Stimulated activated CD4-positive, alpha-beta T cell treated with anti-CD3 and anti-CD28 coated beads, Interleukin-4, amount 100 ng/mL, for 48 hours (primary cell): ENCODE results near the gene BPIFB2.

ENCODE experiments used
- DNase-seq, 2 donors: peaks; one replicate each; pipeline ENCODE4 v3.0.0-alpha.2; 2020; ENCODE audit warnings: low read depth in 2 of 2

The BPIFB2 gene

DNA sequence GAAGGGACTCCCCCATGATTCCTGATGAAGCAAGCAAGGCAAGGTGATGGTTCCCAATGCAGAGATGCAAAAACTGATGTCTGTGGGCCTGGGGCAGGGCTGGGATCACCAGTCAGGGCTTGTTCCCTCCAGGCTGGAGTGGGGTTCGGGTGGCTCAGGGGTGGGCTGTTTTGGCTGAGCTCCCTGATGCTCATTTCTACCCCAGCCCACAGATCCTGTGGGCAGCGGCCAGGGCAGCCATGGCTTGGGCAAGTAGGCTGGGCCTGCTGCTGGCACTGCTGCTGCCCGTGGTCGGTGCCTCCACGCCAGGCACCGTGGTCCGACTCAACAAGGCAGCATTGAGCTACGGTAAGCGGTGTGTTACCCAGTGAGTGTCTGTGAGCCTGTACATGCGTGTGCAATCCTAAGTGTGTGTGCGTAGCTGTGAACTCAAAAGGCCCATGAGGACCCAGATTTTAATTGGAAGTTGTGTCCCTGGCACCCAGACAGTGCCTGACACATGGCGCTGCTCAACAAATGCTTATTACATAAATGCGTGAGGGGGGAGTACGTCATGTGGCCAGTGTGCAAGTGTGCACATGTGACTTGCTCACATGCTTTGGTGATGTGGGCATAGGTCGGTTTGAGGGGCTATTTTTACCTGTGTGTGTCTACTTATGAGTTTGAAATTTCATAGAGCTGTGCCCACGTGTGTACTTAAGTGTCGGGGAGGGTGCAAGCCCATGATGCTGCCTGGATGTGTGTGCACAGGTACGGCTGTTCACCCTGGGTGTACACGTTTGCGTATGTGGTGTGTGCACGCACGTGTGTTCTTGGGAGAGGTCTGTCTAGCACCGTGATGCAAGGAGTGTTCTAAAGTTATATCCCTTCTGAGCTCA, 1.1 kb downstream of the BPIFB2 start:
- DNase-seq = no peak

DNA sequence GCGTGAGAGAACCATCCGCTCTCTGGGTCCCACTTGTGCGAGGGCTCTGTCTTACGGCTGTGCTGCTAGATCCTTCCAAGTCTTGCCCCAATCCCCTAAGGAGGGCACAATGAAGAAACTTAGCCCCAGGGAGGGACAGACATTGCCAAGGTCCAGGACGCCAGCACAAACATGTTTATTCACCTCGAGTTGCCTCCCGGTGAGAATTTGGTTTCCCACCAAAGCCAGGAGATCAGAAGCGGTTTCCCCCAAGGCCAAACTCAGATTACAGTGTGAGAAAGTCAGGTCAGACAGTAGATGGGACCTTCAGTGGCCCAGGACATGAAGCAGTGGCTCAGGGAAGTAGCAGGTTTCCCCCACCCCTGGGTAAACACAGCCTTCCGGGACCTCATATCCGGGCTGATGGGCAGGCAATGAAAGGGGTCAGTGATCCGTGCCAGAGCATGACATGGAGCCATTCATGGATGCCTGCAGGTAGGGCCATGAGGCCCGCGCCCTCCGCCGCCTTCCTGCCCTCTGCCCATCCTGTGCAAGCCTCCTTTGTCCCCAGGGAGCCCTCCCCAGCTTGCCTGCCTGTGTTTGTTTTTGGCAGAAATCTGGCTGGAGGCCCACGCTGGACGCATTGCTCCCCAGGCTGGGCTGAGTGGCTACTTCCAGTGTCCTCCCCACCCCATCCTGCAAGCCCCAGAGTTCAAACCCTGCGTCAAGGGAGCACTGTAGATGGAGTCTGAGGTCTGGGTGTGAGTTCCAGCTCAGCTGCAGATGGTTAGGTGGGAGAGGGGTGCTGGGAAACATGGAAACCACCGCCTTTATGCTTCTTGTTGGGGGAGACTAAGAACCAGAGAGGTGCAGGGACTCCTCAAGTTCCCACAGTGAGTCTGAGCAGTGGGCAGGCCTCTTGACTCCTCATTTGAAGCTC, 2.0 kb downstream of the BPIFB2 start:
- no peak for DNase-seq

DNA sequence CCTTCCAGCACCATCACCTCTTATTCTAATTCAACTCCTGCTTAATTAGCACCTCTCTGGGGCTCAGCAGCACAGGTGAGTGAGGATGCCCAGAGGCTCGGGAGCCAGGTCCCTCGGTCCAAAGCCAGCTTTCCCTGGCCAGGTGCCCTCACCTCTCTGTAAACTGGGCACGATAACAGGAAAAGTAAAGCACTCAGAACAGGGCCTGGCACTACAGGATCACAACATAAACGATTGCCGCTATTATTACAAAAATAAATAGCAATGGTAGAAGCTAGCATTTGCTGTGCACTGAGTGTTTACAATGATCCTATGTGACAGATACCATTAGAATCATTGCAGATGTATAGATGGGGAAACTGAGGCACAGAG, 2.6 kb downstream of the BPIFB2 start:
- DNase-seq = no peak

DNA sequence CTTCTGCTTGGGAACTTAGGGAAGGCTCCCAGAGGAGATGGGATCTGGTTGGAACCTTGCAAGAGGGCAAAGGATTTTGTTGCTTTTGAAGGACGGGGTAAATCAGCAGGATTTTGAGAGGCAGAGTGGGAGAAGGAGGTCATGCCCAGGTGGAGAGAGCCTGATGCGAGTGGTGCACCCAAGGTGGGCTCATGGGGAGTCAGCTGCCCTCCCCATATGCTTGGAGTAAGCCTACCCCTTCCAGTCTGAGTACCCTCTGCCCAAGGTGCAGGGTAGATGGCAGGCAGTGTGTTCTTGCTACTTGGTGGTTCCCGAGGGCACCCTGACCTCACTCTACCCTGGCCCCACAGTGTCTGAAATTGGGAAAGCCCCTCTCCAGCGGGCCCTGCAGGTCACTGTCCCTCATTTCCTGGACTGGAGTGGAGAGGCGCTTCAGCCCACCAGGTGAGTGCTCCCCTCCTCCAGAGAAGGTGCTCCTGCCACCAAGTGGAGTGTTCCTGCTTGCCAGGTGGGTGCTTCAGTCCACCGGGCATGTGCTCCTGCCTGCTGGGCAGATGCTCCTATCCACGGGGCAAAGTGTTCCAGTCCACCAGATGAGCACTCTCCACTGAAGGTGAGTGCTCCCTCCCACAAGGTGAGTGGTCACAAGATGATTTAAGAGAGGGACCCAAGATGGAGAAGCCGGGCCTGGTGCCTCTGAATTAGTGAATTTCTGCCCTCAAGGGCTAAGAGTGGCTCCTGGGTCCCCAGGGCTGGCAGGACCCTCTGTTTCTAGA, 3.4 kb downstream of the BPIFB2 start:
- DNase-seq = no peak

DNA sequence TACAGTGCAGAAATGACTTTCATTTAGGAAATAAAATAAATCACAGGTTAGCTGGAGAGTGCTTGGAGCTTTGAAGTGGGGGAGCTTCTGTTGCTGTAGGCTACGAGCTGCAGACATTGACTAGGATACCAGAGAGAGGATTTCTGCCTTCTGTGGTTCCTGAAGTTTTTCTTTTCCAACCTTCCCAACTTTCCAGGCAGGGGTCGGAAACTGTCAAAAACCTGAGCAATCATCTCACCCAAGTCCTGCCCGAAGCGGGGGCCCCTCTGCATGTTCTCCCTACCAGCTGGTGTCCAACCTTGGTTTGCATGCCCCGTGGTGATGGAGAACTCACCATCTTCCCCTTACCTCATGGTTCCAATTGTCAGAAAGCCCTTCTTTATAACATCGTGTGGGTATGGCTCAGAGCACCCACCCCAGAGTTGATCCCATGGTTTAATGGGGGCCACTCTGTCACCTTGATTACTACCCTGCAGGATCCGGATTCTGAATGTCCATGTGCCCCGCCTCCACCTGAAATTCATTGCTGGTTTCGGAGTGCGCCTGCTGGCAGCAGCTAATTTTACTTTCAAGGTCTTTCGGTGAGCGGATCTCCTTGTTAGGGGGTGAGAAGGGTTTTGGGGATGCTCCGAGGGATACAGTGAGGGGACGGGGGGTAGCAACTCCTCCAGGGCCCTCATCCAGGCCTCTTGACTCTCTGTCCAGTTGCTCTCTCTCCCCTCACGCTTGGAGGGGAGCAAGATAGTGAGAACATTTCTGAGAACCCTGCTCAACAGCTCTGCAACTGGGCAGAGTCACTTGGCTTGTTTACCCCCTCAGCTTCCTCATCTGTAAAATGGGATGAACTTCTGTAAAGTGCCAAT, 5.1 kb downstream of the BPIFB2 start:
- DNase-seq = no peak

DNA sequence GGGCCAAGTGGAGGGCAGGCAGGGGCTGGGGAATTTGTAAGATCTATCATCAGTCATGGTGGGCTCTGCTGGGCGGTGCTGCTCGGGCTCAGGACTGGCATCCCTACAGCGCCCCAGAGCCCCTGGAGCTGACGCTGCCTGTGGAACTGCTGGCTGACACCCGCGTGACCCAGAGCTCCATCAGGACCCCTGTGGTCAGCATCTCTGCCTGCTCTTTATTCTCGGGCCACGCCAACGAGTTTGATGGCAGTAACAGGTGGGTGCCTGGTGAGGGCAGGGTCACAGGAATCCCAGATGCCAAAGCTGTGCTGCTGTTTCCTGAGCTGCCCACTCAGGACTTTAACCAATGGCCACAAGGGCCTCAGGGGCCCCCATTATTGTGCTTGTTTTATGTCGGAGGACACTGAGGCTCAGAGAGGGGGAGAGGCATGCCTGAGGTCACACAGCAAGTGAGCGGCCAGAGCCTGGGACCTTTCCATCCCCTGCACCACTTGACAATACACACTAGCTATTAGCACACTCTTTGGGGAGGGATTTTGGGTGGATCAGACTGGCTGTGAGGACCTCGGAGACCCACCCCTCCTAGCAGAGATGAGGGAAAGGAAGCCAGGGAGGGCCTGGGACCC, 6.3 kb downstream of the BPIFB2 start:
- no peak for DNase-seq

DNA sequence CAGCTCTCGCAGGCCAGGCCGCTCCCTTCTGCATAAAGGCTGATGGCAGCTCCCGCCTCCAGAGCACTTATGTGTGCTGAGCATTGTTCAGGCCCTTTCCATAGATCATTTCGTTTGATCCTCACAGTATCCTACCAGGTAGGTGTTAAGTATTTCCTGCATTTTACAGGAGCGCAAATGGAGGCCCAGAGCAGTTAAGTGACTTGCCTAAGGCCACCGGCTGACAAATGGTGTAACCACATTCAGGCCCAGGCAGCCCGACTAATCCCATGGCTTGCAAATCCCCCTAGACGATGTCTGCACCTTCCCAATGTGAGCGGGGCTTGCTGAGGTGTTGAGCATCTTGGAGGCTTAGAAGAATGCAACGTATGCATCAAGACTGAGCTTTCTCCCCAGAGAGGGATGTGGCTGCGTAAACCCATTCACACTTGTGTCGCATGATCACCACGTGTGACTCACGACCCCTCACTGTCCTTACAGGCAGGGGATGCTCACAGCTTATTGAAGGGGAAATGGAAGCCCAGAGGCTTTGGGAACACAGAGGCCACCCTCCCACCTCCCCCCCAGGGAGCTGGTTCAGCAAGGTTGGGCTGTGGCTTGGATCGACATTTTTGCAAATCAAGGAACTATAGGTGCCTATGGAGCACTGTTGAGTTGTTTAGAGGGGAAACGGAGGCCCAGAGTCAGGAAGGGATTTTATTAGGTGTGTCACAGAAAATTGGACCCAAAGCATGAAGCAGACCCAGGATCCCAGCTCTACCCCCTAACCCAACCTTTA, 7.0 kb downstream of the BPIFB2 start:
- no peak for DNase-seq

DNA sequence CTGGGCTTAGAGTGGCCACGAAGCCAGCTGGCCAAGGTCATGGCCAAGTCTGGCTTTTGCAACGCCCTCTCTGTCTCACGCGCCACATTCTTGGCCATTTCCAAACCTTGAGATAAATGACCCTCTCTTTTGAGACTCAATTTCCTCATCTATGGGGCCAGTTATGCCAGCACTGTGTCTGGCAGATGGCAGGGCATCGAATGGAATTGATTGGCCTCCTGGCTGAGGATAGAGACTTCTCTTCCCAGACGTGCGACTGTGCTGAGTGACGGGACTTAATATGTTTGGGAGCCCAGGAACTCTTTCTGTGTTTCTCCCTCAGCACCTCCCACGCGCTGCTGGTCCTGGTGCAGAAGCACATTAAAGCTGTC, 7.6 kb downstream of the BPIFB2 start:
- DNase-seq = no peak

DNA sequence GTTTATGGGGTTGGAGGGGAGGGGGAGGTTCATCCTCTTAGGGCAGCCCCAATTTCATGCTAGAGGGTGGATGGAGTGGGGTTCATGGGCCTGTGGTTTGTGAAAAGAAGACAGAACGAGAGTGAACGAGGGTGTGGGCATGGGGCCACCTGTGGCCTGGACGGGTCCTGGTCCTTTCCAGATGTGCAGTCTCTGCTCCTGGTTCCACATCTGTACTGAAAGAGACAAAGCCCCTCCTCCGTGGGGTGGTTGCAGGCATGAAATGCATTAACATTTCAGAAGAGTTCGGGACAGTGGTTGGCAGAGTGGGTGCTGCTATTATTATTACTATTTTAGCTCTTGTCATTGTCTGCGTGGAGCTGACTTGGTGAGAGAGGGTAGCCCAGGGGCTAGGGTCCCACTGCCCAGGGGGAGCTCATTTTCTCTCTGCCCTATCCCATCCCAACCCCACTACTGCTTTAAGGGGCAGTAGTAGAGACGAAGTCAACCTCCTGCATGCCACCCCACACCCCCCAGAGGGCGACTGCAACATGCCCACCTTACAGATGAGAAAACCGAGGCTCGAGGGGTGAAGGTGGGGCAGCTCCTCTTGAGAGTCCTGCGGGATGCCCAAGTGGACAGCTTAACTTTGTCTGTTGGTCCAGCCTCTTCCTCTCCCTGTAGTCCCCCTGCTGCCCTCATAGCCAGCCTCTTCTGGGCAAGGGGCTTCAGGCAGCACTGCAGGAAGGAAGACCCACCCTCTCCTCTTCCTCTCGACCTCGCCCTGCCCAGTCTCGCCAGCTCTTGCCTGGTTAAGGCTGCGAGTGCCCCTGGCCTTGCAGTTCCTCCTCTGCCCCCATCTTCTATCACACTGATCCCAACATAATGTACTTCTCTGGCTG, 8.4 kb downstream of the BPIFB2 start:
- no peak for DNase-seq

DNA sequence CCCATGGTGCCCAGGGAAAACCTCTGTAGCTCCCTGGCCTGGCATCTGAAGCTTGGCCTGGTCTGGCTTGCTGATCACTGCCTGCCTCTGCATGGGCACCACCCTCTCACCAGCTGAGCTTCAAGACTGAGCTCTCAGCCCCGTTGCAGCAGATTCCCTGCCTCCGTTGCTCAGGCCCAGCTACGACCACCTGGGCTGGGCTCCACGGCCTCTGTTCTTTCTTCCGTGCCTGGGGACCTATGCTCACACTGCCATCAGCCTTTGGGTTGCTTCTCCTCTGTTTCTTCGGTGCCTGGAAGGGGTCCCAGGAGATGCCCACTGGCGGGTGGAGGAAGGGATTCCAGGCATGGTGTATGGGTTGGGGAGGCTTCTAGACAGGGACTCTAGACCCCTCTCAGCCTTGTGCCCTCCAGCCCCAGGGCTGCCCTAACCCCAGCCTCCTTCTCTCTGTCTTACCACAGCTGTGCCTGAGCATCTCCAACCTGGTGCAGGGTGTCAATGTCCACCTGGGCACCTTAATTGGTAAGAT, 9.1 kb downstream of the BPIFB2 start:
- no peak for DNase-seq

DNA sequence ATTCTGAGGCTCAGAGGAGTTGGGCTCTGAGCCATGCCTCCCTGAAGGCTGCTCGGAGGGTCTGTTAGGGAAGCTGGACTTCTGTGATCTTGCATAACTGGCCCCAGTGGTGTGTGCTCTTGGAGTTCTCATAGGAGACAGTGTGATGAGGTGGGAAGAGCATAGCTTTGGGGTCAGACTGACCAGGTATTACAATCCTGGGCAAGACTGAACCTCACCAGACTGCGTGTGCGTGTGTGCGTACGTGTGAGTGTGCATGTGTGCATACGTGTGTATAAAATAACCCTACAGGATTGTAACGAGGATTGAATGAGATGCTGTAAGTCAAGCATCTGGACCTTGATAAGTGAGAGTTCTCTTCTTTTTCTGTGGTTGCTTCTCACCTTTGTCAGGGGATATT, 10.0 kb downstream of the BPIFB2 start:
- no peak for DNase-seq

DNA sequence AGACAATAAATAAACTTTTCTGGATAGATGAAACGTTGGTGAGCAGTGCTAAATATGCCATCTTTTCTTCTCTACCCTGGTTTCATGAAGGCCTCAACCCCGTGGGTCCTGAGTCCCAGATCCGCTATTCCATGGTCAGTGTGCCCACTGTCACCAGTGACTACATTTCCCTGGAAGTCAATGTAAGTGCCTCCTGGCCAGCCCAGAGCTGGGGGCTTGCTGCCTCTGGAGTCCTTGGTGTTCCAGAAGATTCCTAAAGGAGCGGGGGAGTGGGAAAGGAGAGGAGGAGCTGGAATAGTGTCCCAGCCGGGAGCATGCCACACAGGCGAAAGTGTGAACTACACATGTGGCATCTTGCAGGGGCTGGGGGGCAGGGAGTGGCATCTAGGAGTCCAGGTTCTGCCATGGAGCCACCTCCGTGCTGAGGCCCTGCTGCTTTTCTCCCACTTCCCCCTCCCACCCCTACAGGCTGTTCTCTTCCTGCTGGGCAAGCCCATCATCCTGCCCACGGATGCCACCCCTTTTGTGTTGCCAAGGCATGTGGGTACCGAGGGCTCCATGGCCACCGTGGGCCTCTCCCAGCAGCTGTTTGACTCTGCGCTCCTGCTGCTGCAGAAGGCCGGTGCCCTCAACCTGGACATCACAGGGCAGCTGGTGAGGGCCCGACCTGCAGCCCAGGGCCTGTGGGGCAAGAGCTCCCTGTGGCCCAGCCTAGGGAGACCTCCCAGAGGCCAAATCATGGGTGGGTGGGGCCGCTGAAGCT, 10.8 kb downstream of the BPIFB2 start:
- no peak for DNase-seq

DNA sequence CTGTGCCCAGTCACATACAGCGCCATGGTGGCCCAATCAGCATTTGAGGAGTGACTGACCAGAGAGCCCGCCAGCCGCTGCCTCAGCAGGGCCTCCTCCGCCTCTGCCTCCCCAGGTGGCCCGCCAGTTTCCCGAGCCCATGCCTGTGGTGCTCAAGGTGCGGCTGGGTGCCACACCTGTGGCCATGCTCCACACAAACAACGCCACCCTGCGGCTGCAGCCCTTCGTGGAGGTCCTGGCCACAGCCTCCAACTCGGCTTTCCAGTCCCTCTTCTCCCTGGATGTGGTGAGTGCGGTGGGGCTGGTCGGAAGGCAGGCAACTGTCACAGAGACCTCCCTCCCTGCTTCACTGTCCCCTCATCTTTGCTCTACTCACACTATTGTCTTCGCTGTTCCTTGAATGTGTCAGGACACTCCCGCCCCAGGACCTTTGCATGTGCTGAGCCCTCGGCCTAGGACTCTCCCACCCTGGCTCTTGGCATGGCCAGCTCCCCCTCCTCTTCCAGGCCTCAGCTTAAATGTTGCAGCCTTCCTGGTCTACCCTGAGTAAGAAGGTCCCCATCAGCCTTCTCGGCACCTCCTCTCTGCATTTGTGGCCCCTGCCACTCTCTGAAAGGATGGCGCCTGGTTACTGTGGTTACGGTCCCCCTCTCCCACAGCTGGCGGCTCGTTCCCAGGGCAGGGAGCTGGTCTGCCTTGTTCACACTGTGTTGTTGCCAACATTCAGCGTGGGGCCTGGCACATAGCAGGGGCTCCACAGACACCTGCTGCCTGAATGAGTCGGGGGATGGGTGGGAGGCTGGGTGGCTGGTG, 12.2 kb downstream of the BPIFB2 start:
- DNase-seq = no peak

DNA sequence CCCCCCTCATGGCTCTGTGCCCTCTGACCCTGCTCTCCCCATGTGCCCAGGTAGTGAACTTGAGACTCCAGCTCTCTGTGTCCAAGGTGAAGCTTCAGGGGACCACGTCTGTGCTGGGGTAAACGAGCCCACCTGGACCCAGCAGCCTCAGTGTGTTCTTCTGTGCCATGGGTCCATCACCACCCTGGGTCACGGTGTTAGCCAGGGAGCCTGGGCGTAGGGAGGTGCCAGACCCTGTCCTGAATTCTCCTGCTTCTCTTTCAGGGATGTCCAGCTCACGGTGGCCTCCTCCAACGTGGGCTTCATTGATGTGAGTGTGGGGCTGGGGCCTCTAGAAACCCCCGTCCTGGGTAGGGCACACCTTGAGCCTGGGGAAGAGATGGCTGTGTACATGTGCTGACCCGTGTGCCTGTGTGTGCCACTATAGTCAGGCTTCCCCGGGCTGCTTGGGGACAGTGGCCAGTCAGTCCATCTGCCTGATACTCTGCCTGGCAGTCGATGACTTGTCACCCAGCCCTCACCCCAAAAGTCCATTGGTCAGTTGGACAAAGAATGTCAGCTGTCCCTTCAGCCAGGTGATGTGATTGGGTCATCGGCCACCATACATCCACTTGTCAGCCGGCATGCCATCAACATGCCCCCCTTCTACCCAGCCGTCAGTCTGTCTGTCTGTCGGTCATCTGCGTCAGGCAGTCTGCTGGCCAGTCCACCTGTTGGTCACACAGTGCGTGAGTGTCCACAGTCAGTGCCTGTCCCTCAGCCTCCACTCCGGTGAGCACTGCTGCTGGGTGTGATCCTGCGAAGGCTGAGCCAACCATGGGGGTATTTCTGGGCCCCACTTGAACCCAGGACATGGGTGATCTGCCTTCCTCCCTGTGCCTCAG, 13.0 kb downstream of the BPIFB2 start:
- no peak for DNase-seq

DNA sequence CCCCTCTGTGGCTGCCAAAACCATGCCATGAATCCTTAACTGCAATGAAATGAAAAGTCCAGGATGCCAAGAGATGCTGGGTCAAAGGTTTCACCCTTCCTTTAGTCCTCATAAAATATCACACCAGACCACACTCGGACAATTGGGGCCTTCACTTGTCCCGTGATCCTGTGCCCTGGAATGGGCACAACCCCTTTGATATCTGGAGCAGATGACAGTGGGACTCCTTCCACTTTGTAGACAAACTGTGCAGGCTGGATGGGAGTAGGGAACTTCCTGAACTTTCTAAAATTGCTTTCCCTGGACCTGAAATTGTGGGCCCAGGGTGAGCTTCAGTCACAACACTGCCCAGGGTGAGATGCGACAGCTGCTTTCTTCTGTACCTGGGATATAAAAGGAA, 14.4 kb downstream of the BPIFB2 start:
- no peak for DNase-seq

DNA sequence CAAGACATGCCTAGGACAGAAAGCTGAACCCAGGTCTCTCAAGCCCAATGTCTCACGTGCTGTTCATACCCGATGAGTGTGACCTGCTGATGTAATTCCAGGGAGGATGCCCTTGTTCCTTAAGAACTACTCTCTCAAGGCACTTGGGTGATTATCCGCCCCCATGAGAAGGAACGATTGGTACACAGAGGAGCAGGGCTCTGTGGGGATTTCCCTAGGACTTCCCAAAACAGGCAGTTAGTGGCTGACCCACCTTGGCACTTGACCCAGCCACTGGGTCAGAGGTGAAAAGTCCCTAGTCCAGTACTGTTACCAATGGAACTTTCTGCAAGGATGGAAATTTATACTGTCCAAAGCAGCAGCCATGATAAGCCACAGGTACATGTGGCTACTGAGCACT, 14.8 kb downstream of the BPIFB2 start:
- no peak for DNase-seq
